Measurements from ENCODE around the gene CEP55. TPM values are rescaled to one million over a fixed set of nuclear protein-coding genes. Genes with fewer than 3 reads are reported as not detected.

Gene CEP55
- total and polyA plus RNA-seq, 10 of the 15 experiments (the other 5 are each of a cell fraction or from before 2014, with no cell fraction given): 14.6 to 83.6 (median 52.0) TPM

- ChIA-PET SMC1A (ENCODE audit: uncharacterized antibody, unreplicated experiment) (no interaction called here), POLR2A (no interaction called here), RAD21 (ENCODE audit: unreplicated experiment) (no interaction called here), CTCF (interaction anchor here (1.3 kb wide), 1 partner anchor 12 kb away, joined by 4 read pairs; no protein-coding TSS in a partner anchor)
- in situ Hi-C loops (cut with MboI) (no loop called here), intact Hi-C loops (cut with micrococcal nuclease; ENCODE audit: unreplicated experiment) (no loop called here)
- no TSS peak for BruUV-seq (replicated peaks)
- Histone ChIP-seq H3K9me3 (replicated peaks; ENCODE audit: control insufficient read depth, insufficient read depth, low read length) (no peaks in the 10 kb centered on the region), H3K27me3 (replicated peaks in 1 of 2; ENCODE audit: control insufficient read depth in 2 of 2, insufficient read depth in 2 of 2, low read length in 1 of 2) (peaks cover 3 to 7% of the 10 kb centered on the region in 2 experiments), H2AFZ (ENCODE audit: control insufficient read depth, low read depth, low read length) (no peak within 1 kb of the TSS), H3K9ac (ENCODE audit: control insufficient read depth, insufficient read depth, low read length) (no peak within 1 kb of the TSS), H3K4me2 (ENCODE audit: control insufficient read depth, insufficient read depth) (no peak within 1 kb of the TSS), H3K4me3 (no peak within 1 kb of the TSS), H3K36me3 (ENCODE audit: control insufficient read depth in 2 of 2, insufficient read depth in 2 of 2, low read length in 1 of 2) (no peaks in the 10 kb centered on the region), H4K20me1 (ENCODE audit: control insufficient read depth, insufficient read depth) (no peaks in the 10 kb centered on the region), H3K4me1 (ENCODE audit: control insufficient read depth, insufficient read depth, low read length) (no peaks in the 10 kb centered on the region), H3K79me2 (ENCODE audit: control insufficient read depth, insufficient read depth, low read length) (no peaks in the 10 kb centered on the region), H3K27ac (ENCODE audit: control insufficient read depth, insufficient read depth) (no peak within 1 kb of the TSS)
- 32% methylated on average over 85 of the region's 85 CpGs for WGBS (ENCODE audit: insufficient coverage, insufficient replicate concordance, low lambda C conversion rate, missing lambda C conversion rate)
- FAIRE-seq: no peak
- no peak for ATAC-seq
- no peak for TF ChIP-seq POLR2AphosphoS5 (IDR thresholded peaks at IDR 0.05; ENCODE audit: low read length)
- TF ChIP-seq RB1 (IDR thresholded peaks at IDR 0.05; ENCODE audit: borderline replicate concordance): no peak
- TF ChIP-seq RUNX3 (IDR thresholded peaks at IDR 0.05; ENCODE audit: low read length): no peak
- TF ChIP-seq SREBF1 (IDR thresholded peaks at IDR 0.05; ENCODE audit: low read length): no peak
- no peak for TF ChIP-seq CHD4 (IDR thresholded peaks at IDR 0.05)
- no peak for TF ChIP-seq KDM1A (IDR thresholded peaks at IDR 0.05; ENCODE audit: borderline replicate concordance)
- TF ChIP-seq HDAC6 (IDR thresholded peaks at IDR 0.05; ENCODE audit: unreplicated experiment): peak; percentile 90
- no peak for TF ChIP-seq E2F4 (IDR thresholded peaks at IDR 0.05; ENCODE audit: low read depth, low read length)
- no peak for DNase-seq (ENCODE audit: low read depth, low spot score)
Observed at GRCh38 chr10:93566435-93567276, 70.2 kb downstream of the CEP55 start, which contains the start of gene FFAR4. Gene FFAR4, plus strand, starts transcription at chr10:93566665. Its CDS starts 56 bp downstream, at chr10:93566721.

All from GM12878 (cell line).